ENCODE results near the gene ASAP2.

Gene ASAP2

DNA sequence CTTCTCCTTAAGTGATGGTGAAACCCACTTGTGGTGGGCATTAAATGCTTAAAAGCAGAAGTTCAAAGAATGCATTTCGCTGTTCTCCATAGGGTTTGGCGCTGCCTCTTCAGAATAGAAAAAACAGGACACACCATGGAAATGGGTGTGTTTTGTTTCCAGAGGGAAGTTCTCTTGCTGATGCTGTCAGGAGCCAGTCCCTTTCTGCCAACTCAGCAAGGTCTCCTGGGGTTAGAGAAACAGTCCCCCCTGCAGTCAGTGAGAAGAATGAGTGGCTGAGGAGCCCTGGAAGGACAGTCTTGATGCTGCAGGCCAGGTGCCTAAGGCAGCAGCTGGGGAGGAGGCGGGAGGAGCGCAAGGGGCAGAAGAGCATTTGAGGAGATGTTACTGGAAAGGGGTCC, 37.8 kb upstream of the ASAP2 start:
- Histone ChIP-seq H3K4me3 (ENCODE audit: low read length) (no peak overlapping the region), H3K9ac (ENCODE audit: low read length) (no peak overlapping the region), H3K4me1 (ENCODE audit: control insufficient read depth, insufficient read depth, low read length) (peaks cover 11% of the 10 kb centered on the region), H3K9me3 (ENCODE audit: control insufficient read depth, low read length) (no peaks in the 10 kb centered on the region), H3K36me3 (ENCODE audit: control insufficient read depth, insufficient read depth, low read length, severe bottlenecking) (no peaks in the 10 kb centered on the region), H3K27me3 (replicated peaks; ENCODE audit: control insufficient read depth, insufficient read depth, low read length) (no peaks in the 10 kb centered on the region)
- no peak for DNase-seq (ENCODE audit: low read depth)

DNA sequence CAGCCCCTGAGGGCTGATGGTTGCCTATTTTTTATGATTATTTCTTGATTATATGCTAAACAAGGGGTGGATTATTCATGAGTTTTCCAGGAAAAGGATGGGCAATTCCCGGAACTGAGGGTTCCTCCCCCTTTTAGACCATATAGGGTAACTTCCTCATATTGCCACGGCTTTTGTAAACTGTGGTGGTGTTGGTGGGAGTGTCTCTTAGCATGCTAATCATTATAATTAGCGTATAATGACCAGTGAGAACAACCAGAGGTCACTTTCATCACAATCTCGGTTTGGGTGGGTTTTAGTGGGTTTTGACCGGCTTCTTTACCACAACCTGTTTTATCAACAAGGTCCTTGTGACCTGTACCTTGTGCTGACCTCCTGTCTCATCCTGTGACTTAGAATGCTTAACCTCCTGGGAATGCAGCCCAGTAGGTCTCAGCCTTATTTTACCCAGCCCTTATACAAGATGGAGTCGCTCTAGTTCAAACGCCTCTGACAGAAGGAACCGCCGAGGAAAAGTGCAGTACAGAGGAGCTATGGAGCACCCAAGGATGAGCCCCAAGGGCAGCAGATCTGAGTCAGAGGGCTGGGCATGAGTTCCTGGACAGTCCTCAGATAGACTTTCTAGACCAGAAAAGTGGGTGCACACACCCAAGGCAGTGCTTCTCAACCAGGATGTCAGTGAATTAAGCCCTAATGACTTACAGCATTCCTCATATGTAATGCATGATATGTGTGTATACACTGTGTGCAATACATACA, 37.1 kb upstream of the ASAP2 start:
- Histone ChIP-seq H3K36me3 (ENCODE audit: control insufficient read depth, insufficient read depth, low read length, severe bottlenecking) (no peaks in the 10 kb centered on the region), H3K4me1 (ENCODE audit: control insufficient read depth, insufficient read depth, low read length) (peaks cover 10% of the 10 kb centered on the region), H3K4me3 (ENCODE audit: low read length) (no peak overlapping the region), H3K9ac (ENCODE audit: low read length) (no peak overlapping the region), H3K27me3 (replicated peaks; ENCODE audit: control insufficient read depth, insufficient read depth, low read length) (no peaks in the 10 kb centered on the region), H3K9me3 (ENCODE audit: control insufficient read depth, low read length) (no peaks in the 10 kb centered on the region)
- no peak for DNase-seq (ENCODE audit: low read depth)

DNA sequence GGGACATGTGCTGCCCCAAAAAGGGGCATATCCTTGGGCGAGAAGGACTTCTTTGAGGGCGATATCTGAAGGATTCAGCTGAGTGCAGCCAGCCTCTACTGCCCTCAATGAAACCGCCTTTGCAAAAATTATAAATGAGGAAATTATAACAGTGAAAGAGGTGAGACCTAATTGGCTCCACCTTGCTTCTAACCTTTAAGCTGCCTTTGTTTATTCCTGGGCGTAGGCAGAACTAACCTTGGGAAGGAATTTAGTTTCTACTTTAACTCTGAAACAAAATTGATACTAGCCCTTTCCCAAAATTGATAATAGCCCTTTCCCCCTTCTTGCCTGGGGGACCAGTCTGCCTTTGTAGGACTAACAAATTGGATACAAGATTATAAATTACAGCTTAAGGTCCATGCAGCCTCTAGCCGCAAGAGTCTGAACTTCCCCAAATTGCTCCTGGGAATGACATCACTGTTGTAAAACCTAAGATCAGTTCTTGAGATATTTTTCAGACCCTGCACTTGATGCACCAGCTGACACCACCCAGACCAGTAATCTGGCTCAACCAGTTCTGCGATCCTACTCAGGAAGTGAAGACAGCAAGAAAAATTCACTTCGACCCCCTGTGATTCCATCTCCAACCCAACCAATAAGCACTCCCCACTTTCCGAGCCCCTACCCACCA, 36.0 kb upstream of the ASAP2 start:
- no peaks in the 10 kb centered on the region for H3K9me3 ChIP-seq (ENCODE audit: control insufficient read depth, low read length)
- H3K9ac ChIP-seq (ENCODE audit: low read length) = no peak overlapping the region
- no peaks in the 10 kb centered on the region for H3K27me3 ChIP-seq (replicated peaks; ENCODE audit: control insufficient read depth, insufficient read depth, low read length)
- no peaks in the 10 kb centered on the region for H3K36me3 ChIP-seq (ENCODE audit: control insufficient read depth, insufficient read depth, low read length, severe bottlenecking)
- H3K4me3 ChIP-seq (ENCODE audit: low read length) = no peak overlapping the region
- H3K4me1 ChIP-seq (ENCODE audit: control insufficient read depth, insufficient read depth, low read length) = peaks cover 12% of the 10 kb centered on the region
- DNase-seq (ENCODE audit: low read depth) = no peak

DNA sequence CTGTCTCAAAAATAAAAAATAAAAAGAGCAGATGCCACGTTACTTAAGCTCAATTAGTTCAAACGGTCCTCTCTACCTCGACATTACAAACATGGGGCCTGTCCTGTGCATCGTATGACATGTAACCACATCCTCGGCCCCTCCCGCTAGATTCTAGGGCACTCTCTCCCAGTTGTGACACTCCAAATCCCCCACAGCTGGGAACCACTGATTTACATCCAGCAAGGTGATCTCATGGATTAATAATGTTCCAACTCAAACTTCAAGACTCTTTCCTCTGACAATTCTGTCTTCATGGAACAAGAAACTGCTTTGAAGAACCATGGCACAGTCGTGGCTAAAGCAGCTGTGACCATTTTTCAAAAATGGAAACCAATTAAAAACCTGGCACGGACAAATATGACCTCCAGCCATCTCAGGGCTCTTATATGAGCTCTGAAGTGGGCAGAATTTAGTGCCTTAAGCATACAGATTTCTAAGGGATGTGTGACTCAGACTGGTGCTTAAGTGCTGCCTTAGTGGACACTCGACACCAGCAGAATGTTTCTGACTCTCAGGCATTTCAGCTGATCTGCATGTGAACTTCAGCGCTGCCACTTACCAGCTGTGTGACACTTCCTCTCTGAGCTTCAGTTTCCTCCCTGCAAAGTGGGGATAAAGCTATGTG, 31.7 kb upstream of the ASAP2 start:
- Histone ChIP-seq H3K9ac (ENCODE audit: low read length) (no peak overlapping the region), H3K27me3 (replicated peaks; ENCODE audit: control insufficient read depth, insufficient read depth, low read length) (no peaks in the 10 kb centered on the region), H3K4me3 (ENCODE audit: low read length) (no peak overlapping the region), H3K4me1 (ENCODE audit: control insufficient read depth, insufficient read depth, low read length) (peaks cover 29% of the 10 kb centered on the region), H3K36me3 (ENCODE audit: control insufficient read depth, insufficient read depth, low read length, severe bottlenecking) (no peaks in the 10 kb centered on the region), H3K9me3 (ENCODE audit: control insufficient read depth, low read length) (no peaks in the 10 kb centered on the region)
- DNase-seq (ENCODE audit: low read depth) = peak; percentile 87

DNA sequence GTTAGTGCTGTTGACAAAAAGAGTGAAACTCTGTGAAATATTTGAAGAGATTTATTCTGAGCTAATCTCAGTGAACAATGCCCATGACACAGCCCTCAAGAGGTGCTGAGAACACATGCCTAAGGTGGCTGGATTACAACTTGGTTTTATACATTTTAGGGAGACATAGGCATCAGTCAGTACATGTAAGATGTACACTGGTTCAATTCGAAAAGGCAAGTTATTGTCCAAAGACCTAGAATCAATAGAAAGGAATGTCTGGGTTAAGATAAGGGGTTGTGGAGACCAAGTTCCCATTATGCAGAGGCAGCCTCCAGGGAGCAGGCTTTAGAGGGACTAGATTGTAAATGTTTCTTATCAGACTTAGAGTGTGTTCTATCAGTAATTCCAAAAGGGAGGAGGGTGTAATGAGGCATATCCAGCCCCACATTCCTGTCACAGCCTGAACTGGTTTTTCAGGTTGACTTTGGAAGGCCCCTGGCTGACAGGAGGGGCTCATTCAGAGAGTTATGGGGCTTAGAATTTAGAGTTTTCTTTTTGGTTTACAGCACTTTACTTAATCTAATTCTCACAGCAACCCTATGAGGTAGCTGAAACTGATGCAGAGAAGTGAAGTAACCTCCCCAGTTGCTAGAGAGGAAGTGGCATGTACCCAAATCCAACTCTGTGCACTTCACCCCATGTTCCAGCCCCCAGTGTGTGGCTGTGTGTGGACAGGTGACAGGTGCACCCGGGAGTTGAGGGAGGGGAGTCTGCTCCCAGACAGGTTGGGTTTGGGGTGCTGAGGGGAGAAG, 28.3 kb upstream of the ASAP2 start:
- H3K9me3 ChIP-seq (ENCODE audit: control insufficient read depth, low read length) = no peaks in the 10 kb centered on the region
- H3K27me3 ChIP-seq (replicated peaks; ENCODE audit: control insufficient read depth, insufficient read depth, low read length) = no peaks in the 10 kb centered on the region
- H3K4me3 ChIP-seq (ENCODE audit: low read length) = peak overlapping the region; percentile 75
- DNase-seq (ENCODE audit: low read depth) = no peak
- peaks cover 38% of the 10 kb centered on the region for H3K4me1 ChIP-seq (ENCODE audit: control insufficient read depth, insufficient read depth, low read length)
- no peaks in the 10 kb centered on the region for H3K36me3 ChIP-seq (ENCODE audit: control insufficient read depth, insufficient read depth, low read length, severe bottlenecking)
- peak overlapping the region; percentile 79 for H3K9ac ChIP-seq (ENCODE audit: low read length)

DNA sequence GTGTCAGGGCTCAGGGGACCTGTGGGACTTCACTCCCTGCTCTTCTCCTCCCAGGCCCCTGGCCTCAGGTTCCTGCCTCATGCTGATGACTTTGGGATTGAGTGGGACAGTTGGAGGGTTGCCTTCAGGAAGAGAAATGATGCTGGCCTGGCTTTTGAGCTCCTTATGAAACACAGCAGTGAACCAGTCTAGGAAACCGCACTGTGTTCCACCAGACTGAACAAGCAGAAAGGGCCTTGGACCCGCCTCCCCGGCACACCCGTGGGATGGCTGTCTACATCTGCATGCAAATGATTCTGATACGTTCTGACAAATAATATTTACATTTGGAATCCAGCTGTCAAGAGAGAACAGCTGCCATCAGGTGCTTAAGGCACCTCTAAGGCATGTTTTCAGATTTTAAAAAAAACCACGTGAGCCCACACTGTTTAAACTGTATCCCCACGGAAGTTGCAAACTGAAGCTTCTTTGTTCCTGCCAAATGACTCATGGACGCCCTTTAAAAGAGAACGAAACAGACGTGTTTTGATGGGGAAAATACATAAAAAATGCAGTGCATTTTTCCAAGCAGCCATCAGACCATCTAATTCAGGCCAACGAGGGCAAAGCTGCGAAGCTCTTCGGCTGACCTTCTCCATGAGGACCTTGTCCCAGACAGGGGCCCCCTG, 27.6 kb upstream of the ASAP2 start:
- H3K9me3 ChIP-seq (ENCODE audit: control insufficient read depth, low read length) = no peaks in the 10 kb centered on the region
- peaks cover 38% of the 10 kb centered on the region for H3K4me1 ChIP-seq (ENCODE audit: control insufficient read depth, insufficient read depth, low read length)
- peak overlapping the region; percentile 75 for H3K4me3 ChIP-seq (ENCODE audit: low read length)
- H3K27me3 ChIP-seq (replicated peaks; ENCODE audit: control insufficient read depth, insufficient read depth, low read length) = no peaks in the 10 kb centered on the region
- DNase-seq (ENCODE audit: low read depth) = peak; percentile 85
- peak overlapping the region; percentile 79 for H3K9ac ChIP-seq (ENCODE audit: low read length)
- H3K36me3 ChIP-seq (ENCODE audit: control insufficient read depth, insufficient read depth, low read length, severe bottlenecking) = no peaks in the 10 kb centered on the region

DNA sequence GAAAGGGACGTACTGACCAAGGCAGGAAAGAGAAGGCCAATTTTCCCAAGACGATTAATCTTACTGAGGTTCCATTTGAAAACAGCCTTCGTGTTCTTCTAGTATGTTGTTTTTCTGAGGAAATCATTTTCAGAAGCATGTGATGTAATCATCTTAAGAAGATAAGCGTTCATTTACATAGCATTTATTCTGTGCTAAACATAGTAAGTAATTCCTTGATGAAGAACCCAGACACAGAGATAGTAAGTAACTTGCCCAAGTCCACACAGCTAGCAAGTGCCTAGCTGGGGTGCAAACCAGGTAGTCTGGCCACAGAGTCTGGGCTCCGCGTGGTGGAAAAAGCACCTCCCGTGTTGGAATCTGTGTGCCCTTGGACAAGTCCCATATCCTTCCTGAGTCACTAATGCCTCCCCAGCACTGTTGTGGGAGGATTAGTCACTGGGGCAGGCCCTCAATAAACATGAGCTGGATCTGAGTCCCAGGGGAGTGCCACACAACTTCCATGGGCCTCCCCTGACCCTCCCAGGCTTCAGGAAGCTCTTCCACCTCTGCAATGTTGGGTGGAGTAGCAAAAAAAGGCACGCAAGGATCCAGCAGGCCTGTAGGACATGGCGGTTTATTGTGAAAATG, 26.9 kb upstream of the ASAP2 start:
- H3K27me3 ChIP-seq (replicated peaks; ENCODE audit: control insufficient read depth, insufficient read depth, low read length) = no peaks in the 10 kb centered on the region
- H3K9ac ChIP-seq (ENCODE audit: low read length) = peak overlapping the region; percentile 79
- H3K36me3 ChIP-seq (ENCODE audit: control insufficient read depth, insufficient read depth, low read length, severe bottlenecking) = no peaks in the 10 kb centered on the region
- peak; percentile 78 for DNase-seq (ENCODE audit: low read depth)
- H3K4me3 ChIP-seq (ENCODE audit: low read length) = peak overlapping the region; percentile 75
- H3K9me3 ChIP-seq (ENCODE audit: control insufficient read depth, low read length) = no peaks in the 10 kb centered on the region
- H3K4me1 ChIP-seq (ENCODE audit: control insufficient read depth, insufficient read depth, low read length) = peaks cover 36% of the 10 kb centered on the region

DNA sequence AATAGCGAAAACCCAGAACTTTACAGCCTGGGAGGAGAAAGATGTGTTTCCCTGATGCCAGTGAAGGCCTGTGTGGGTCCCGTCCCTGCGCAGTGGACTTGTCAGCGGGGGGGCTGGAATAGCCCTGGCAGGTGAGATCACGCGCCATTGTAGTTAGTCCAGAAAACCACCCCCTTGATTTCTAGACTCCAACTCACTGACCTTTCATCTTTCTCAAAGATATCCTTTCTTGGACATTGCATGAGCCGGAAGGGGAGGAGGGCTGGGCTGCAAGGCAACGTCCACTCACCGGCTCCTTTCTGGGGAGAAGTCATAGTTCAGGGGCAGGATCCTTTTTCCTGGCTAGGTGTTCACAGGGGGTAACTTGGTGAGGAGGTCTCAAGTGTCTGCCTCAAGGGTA, 22.3 kb upstream of the ASAP2 start:
- Histone ChIP-seq H3K9ac (ENCODE audit: low read length) (no peak overlapping the region), H3K36me3 (ENCODE audit: control insufficient read depth, insufficient read depth, low read length, severe bottlenecking) (no peaks in the 10 kb centered on the region), H3K4me1 (ENCODE audit: control insufficient read depth, insufficient read depth, low read length) (peaks cover 29% of the 10 kb centered on the region), H3K4me3 (ENCODE audit: low read length) (no peak overlapping the region), H3K27me3 (replicated peaks; ENCODE audit: control insufficient read depth, insufficient read depth, low read length) (no peaks in the 10 kb centered on the region), H3K9me3 (ENCODE audit: control insufficient read depth, low read length) (no peaks in the 10 kb centered on the region)
- no peak for DNase-seq (ENCODE audit: low read depth)

DNA sequence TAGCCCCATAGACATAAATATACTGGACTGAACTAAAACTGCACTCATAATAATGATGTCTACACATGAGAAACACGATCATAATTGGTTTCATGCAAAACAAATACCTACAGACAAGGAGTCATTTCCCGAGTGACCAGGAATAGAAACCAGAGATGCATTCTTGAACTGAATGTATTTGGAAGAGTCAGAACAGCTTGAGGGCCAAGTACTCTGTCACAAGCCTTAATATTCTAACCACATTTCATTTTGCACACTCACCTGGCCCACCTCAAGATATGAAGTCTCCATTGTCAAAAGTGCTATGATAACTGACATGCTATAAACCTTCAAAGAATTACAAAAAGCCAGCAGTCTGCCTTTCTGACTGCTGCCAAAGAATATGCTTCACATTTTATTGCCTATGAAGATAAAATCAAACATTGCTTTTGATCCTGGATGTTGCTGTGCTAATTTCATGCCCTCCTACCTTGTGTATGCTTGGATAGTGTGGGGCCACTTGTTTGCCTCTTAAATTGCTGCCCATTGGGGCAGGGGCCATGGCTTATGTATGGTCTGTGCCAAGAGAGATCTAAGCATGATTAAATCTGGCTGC, 18.9 kb upstream of the ASAP2 start:
- H3K27me3 ChIP-seq (replicated peaks; ENCODE audit: control insufficient read depth, insufficient read depth, low read length) = no peaks in the 10 kb centered on the region
- peak overlapping the region; percentile 4 for H3K9ac ChIP-seq (ENCODE audit: low read length)
- H3K9me3 ChIP-seq (ENCODE audit: control insufficient read depth, low read length) = no peaks in the 10 kb centered on the region
- no peak overlapping the region for H3K4me3 ChIP-seq (ENCODE audit: low read length)
- H3K36me3 ChIP-seq (ENCODE audit: control insufficient read depth, insufficient read depth, low read length, severe bottlenecking) = no peaks in the 10 kb centered on the region
- DNase-seq (ENCODE audit: low read depth) = peak; percentile 67
- H3K4me1 ChIP-seq (ENCODE audit: control insufficient read depth, insufficient read depth, low read length) = peaks cover 46% of the 10 kb centered on the region

DNA sequence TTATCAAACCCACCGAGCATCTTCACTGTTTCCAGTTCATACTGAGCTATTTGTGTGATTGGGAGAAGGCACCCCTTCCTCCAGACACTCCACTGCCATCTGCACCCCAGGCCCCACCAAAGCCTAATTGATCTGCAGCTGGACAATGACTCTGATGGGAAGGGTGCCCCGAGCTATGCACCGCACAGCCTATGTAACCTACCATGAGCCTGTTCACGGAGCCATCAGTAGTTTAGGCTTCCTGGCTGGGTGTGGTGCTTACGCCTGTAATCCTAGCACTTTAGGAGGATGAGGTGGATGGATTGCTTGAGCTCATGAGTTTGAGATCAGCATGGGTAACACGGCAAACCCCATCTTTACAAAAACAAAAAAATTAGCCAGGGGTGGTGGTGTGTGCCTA, 17.8 kb upstream of the ASAP2 start:
- Histone ChIP-seq H3K9me3 (ENCODE audit: control insufficient read depth, low read length) (no peaks in the 10 kb centered on the region), H3K27me3 (replicated peaks; ENCODE audit: control insufficient read depth, insufficient read depth, low read length) (no peaks in the 10 kb centered on the region), H3K36me3 (ENCODE audit: control insufficient read depth, insufficient read depth, low read length, severe bottlenecking) (no peaks in the 10 kb centered on the region), H3K4me3 (ENCODE audit: low read length) (no peak overlapping the region), H3K4me1 (ENCODE audit: control insufficient read depth, insufficient read depth, low read length) (peaks cover 51% of the 10 kb centered on the region), H3K9ac (ENCODE audit: low read length) (no peak overlapping the region)
- no peak for DNase-seq (ENCODE audit: low read depth)
